BLaER1 treated with 17β-estradiol and CSF1 and Interleukin-3, amounts not matched to agents 10 nM and 100 nM (cell line): ENCODE measurements around the gene WDR48.

Experiments used
- H3K27ac ChIP-seq, 11 experiments: shearing (Covaris generic); formaldehyde crosslinking; 2 replicates each; pipeline ENCODE4 v1.8.1; 2022
- H3K27me3 ChIP-seq, 11 experiments: shearing (Covaris generic); formaldehyde crosslinking; 2 replicates each; pipeline ENCODE4 v1.8.1; 2022
- H3K36me3 ChIP-seq, 11 experiments: shearing (Covaris generic); formaldehyde crosslinking; 2 replicates each; pipeline ENCODE4 v1.8.1; 2022
- H3K4me1 ChIP-seq, 10 experiments: shearing (Covaris generic); formaldehyde crosslinking; 2 replicates each; pipeline ENCODE4 v1.8.1; 2022
- H3K4me2 ChIP-seq, 11 experiments: shearing (Covaris generic); formaldehyde crosslinking; 2 replicates each; pipeline ENCODE4 v1.8.1; 2022
- H3K4me3 ChIP-seq, 10 experiments: shearing (Covaris generic); formaldehyde crosslinking; 2 replicates each; pipeline ENCODE4 v1.8.1; 2022
- H3K9ac ChIP-seq, 11 experiments: shearing (Covaris generic); formaldehyde crosslinking; 2 replicates each; pipeline ENCODE4 v1.8.1; 2022
- H3K9me3 ChIP-seq, 11 experiments: shearing (Covaris generic); formaldehyde crosslinking; replicated peaks in 1 of 11; 2 replicates each; pipeline ENCODE4 v1.8.1; 2022
- H4K20me1 ChIP-seq, 11 experiments: shearing (Covaris generic); formaldehyde crosslinking; 2 replicates each; pipeline ENCODE4 v1.8.1; 2022
- Cebpa-rat ChIP-seq, 11 experiments: shearing (Covaris generic); IDR thresholded peaks; 2 replicates each; pipeline ENCODE4 v1.8.1; 2022

WDR48 gene

GRCh38 chr3:39107388-39108199 is 55.8 kb downstream of the WDR48 start, which contains the start of the genes GORASP1 and TTC21A:
Gene GORASP1 (minus strand): TSS chr3:39107627. CDS start chr3:39107541, 86 bp downstream.
Gene TTC21A (plus strand): TSS chr3:39107680. CDS start chr3:39107838, 158 bp downstream.
- peaks cover 54 to 72% (median 64%) of the 10 kb centered on the region in 10 experiments for H3K4me1 ChIP-seq

GRCh38 chr3:39108200-39108710 is 56.4 kb downstream of the WDR48 start:
- H3K4me1 ChIP-seq, result peaks cover 50 to 68% (median 64%) of the 10 kb centered on the region in 10 experiments
- H3K9ac ChIP-seq, result peak overlapping the region; percentile 87 to 97 (median 92)
- peak overlapping the region; percentile 84 to 96 (median 89); a peak in 21 of 22 replicates for H3K27ac ChIP-seq
- peak overlapping the region; percentile 80 to 98 (median 96) for H3K4me3 ChIP-seq
- no peaks in the 10 kb centered on the region for H3K27me3 ChIP-seq
- H3K9me3 ChIP-seq, result no peaks in the 10 kb centered on the region
- peaks cover 18 to 42% (median 35%) of the 10 kb centered on the region in 11 experiments; a peak in 21 of 22 replicates for H4K20me1 ChIP-seq
- TF ChIP-seq Cebpa-rat (IDR thresholded peaks at IDR 0.05), result no peak
- peaks cover 0 to 14% (median 0%) of the 10 kb centered on the region in 11 experiments; a peak in 7 of 22 replicates for H3K36me3 ChIP-seq
- peak overlapping the region; percentile 92 to 100 (median 98) for H3K4me2 ChIP-seq

More at GRCh38 chr3:39107388-39108199, 55.8 kb downstream of the WDR48 start, which contains the start of the genes GORASP1 and TTC21A:
- peak within 1 kb of the TSS; percentile 80 to 98 (median 96) for H3K4me3 ChIP-seq
- H3K36me3 ChIP-seq, result peaks cover 0 to 20% (median 0%) of the 10 kb centered on the region in 11 experiments; a peak in 11 of 22 replicates
- TF ChIP-seq Cebpa-rat (IDR thresholded peaks at IDR 0.05), result no peak
- peak within 1 kb of the TSS; percentile 92 to 100 (median 98) for H3K4me2 ChIP-seq
- no peaks in the 10 kb centered on the region for H3K27me3 ChIP-seq
- no peaks in the 10 kb centered on the region for H3K9me3 ChIP-seq
- peaks cover 24 to 48% (median 41%) of the 10 kb centered on the region in 11 experiments; a peak in 21 of 22 replicates for H4K20me1 ChIP-seq
- peak within 1 kb of the TSS; percentile 84 to 96 (median 89) for H3K27ac ChIP-seq
- peak within 1 kb of the TSS; percentile 87 to 97 (median 92) for H3K9ac ChIP-seq

DNA sequence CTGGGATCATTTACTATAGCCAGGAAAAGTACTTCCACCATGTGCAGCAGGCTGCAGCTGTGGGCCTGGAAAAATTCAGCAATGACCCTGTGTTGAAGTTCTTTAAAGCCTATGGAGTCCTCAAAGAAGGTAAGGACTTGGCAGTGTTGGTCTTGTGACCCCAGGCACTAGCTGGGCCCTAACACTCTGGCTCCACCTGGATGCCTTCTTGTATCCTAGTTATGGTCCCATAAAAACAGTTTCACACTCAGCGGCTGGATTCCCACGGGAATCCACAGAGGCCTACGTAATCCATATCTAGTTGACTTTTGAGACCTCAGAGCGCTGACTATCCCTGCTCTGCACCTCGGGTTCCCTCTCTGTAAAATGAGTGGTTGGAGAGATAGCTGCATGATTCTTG is 57.3 kb downstream of the WDR48 start:
- no peak overlapping the region for H3K9ac ChIP-seq
- H3K36me3 ChIP-seq, result peaks cover 0 to 14% (median 0%) of the 10 kb centered on the region in 11 experiments; a peak in 4 of 22 replicates
- H3K4me1 ChIP-seq, result peaks cover 42 to 62% (median 58%) of the 10 kb centered on the region in 10 experiments
- H4K20me1 ChIP-seq, result peaks cover 10 to 33% (median 26%) of the 10 kb centered on the region in 11 experiments; a peak in 20 of 22 replicates
- no peak overlapping the region for H3K4me3 ChIP-seq
- no peaks in the 10 kb centered on the region for H3K9me3 ChIP-seq
- TF ChIP-seq Cebpa-rat (IDR thresholded peaks at IDR 0.05), result no peak
- no peaks in the 10 kb centered on the region for H3K27me3 ChIP-seq
- H3K27ac ChIP-seq, result peak overlapping the region in 4 of 11 experiments; percentile 17 to 38 (median 32); a peak in 7 of 22 replicates
- peak overlapping the region; percentile 92 to 100 (median 98) for H3K4me2 ChIP-seq

DNA sequence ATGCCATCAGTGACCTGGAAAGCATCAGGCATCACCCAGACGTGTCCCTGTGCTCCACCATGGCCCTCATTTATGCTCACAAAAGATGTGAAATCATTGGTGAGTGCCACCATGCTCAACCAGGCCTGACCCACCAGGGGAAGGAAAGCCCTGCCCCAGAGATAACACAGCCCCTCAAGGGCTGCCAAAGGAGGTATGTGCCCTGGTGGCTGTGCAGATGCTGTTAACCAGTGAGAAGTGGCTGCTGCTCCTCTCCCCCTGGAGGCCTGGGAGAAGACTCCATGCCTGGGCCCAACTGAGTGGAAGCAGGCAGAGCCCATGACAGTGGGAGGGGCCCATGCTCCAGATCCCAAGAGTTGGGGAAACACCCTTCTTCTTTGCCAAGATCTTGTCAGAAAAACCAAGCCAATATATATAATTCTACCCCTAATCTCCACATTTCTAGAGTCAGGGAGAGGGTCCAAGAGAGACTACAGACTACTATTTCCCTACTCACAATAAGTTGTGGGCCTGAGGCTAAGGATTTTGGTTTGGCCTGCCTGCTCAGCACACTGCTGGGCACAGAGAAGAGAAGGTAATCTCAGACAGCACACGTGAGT is 58.3 kb downstream of the WDR48 start:
- H3K4me1 ChIP-seq, result peaks cover 32 to 57% (median 54%) of the 10 kb centered on the region in 10 experiments
- H3K9ac ChIP-seq, result no peak overlapping the region
- H3K4me2 ChIP-seq, result peak overlapping the region in 8 of 11 experiments; percentile 92 to 100 (median 98); a peak in 16 of 22 replicates
- no peak for TF ChIP-seq Cebpa-rat (IDR thresholded peaks at IDR 0.05)
- H3K9me3 ChIP-seq, result no peaks in the 10 kb centered on the region
- H3K36me3 ChIP-seq, result peaks cover 0 to 14% (median 0%) of the 10 kb centered on the region in 11 experiments; a peak in 2 of 22 replicates
- H4K20me1 ChIP-seq, result peaks cover 7 to 23% (median 16%) of the 10 kb centered on the region in 11 experiments; a peak in 15 of 22 replicates
- H3K4me3 ChIP-seq, result no peak overlapping the region
- no peaks in the 10 kb centered on the region for H3K27me3 ChIP-seq
- peak overlapping the region in 1 of 11 experiments; percentile 32; a peak in 1 of 22 replicates for H3K27ac ChIP-seq

GRCh38 chr3:39112113-39112512 is 60.3 kb downstream of the WDR48 start:
- Histone ChIP-seq H3K36me3 (peaks cover 0 to 14% (median 0%) of the 10 kb centered on the region in 11 experiments; a peak in 2 of 22 replicates), H3K4me2 (no peak overlapping the region), H3K4me1 (peaks cover 17 to 41% (median 38%) of the 10 kb centered on the region in 10 experiments), H3K27me3 (no peaks in the 10 kb centered on the region), H3K9ac (no peak overlapping the region), H3K4me3 (no peak overlapping the region), H4K20me1 (peaks cover 0 to 7% (median 0%) of the 10 kb centered on the region in 11 experiments; a peak in 2 of 22 replicates), H3K9me3 (no peaks in the 10 kb centered on the region), H3K27ac (no peak overlapping the region)
- TF ChIP-seq Cebpa-rat (IDR thresholded peaks at IDR 0.05), result no peak

GRCh38 chr3:39112535-39112934 is 60.7 kb downstream of the WDR48 start:
- H3K9ac ChIP-seq, result no peak overlapping the region
- TF ChIP-seq Cebpa-rat (IDR thresholded peaks at IDR 0.05), result no peak
- H3K36me3 ChIP-seq, result peaks cover 0 to 14% (median 0%) of the 10 kb centered on the region in 11 experiments; a peak in 2 of 22 replicates
- no peaks in the 10 kb centered on the region for H3K27me3 ChIP-seq
- H3K4me2 ChIP-seq, result no peak overlapping the region
- H3K4me3 ChIP-seq, result no peak overlapping the region
- no peak overlapping the region for H3K27ac ChIP-seq
- peaks cover 17 to 41% (median 38%) of the 10 kb centered on the region in 10 experiments for H3K4me1 ChIP-seq
- peaks cover 0 to 7% (median 0%) of the 10 kb centered on the region in 11 experiments; a peak in 2 of 22 replicates for H4K20me1 ChIP-seq
- H3K9me3 ChIP-seq, result no peaks in the 10 kb centered on the region

DNA sequence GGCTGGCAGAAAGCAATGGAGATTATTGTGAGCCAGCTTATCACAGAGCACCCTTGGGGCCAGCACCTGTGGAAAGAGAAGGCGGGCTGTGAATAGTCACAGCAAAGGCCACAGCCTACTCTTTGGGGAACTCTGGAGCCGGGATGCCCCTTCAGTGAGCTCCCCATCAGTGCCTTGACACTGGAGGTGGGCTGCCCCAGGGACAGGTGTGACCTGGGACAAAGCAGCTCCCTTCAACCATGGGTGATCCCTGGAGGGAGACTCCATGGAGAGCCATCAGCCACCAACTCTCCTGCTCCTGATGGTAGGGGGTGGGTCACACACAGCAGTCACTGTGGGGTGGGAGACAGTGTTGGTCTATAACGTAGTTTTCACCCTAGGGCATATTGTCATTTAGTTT is 61.5 kb downstream of the WDR48 start:
- Histone ChIP-seq H3K27me3 (no peaks in the 10 kb centered on the region), H3K9me3 (no peaks in the 10 kb centered on the region), H3K4me3 (no peak overlapping the region), H3K9ac (no peak overlapping the region), H4K20me1 (peaks cover 0 to 7% (median 0%) of the 10 kb centered on the region in 11 experiments; a peak in 2 of 22 replicates), H3K27ac (no peak overlapping the region), H3K36me3 (peaks cover 0 to 19% (median 0%) of the 10 kb centered on the region in 11 experiments; a peak in 2 of 22 replicates), H3K4me1 (peaks cover 12 to 33% (median 31%) of the 10 kb centered on the region in 10 experiments), H3K4me2 (no peak overlapping the region)
- TF ChIP-seq Cebpa-rat (IDR thresholded peaks at IDR 0.05), result no peak

GRCh38 chr3:39114456-39114855 is 62.6 kb downstream of the WDR48 start:
- Histone ChIP-seq H3K9me3 (no peaks in the 10 kb centered on the region), H3K4me2 (peak overlapping the region in 7 of 11 experiments; percentile 6 to 35 (median 17); a peak in 6 of 22 replicates), H3K4me1 (peaks cover under 1 to 22% (median 20%) of the 10 kb centered on the region in 10 experiments; a peak in 18 of 20 replicates), H3K4me3 (no peak overlapping the region), H3K9ac (no peak overlapping the region), H3K36me3 (peaks cover 0 to 19% (median 0%) of the 10 kb centered on the region in 11 experiments; a peak in 2 of 22 replicates), H3K27me3 (no peaks in the 10 kb centered on the region), H4K20me1 (0 out of 22 replicates have a peak, but pooled peaks cover 0 to 4% (median 0%) of the 10 kb centered on the region in 11 experiments), H3K27ac (no peak overlapping the region)
- no peak for TF ChIP-seq Cebpa-rat (IDR thresholded peaks at IDR 0.05)
